Esophagus muscularis mucosa (tissue), 4 donors: Measurements from ENCODE around the gene PKDCC.

ENCODE experiments used
- CTCF ChIP-seq, 3 experiments: fragments of 200-600 bp in 2 of 3; fragments of 450-650 bp in 1 of 3; sonication (generic) in 2 of 3; IDR thresholded peaks; one replicate each; pipeline ENCODE4 v1.5.1; 2017 to 2019; ENCODE audit warnings: antibody characterized with exemption in 3 of 3, mild to moderate bottlenecking in 2 of 3, moderate library complexity in 1 of 3
- EP300 ChIP-seq: sonication (generic); formaldehyde crosslinking; IDR thresholded peaks from one replicate; pipeline ENCODE4 v1.6.1; 2017; ENCODE audit warnings: antibody characterized with exemption
- POLR2A ChIP-seq: fragments of 450-650 bp; IDR thresholded peaks from one replicate; pipeline ENCODE4 v1.6.1; 2017; ENCODE audit warnings: antibody characterized with exemption, moderate library complexity, mild to moderate bottlenecking, low read depth
- POLR2AphosphoS5 ChIP-seq, 2 donors: sonication (generic); formaldehyde crosslinking; IDR thresholded peaks; one replicate each; pipeline ENCODE4 v1.6.1; 2017; ENCODE audit warnings: antibody characterized with exemption in 2 of 2

DNA sequence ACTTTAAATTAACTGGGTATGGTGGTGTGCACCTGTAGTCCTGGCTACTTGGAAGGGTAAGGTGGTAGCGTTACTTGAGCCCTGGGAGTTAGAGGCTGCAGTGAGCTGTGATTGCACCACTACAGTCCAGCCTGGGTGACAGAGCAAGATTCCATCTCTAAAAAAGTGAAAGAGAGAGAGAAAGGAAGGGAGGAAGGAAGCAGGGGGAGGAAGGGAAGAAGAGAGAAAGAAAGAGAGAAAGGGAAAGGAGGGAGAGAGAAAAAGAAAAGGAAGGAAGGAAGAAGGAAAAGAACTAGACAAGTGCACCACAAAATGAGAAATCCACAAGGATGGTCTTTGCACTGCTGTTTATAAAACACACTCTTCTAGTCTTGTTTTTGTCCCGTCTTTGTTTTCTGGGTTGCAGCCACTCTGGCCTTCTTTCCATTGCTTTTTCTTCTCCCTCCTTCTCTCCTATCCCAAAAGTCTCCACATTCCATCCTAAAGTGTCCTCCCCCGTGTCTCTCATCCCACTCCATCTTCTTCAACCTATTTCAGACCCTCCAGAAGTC, 32.0 kb downstream of the PKDCC start:
- TF ChIP-seq CTCF (IDR thresholded peaks at IDR 0.05) (no peak), EP300 (no peak), POLR2A (no peak), POLR2AphosphoS5 (IDR thresholded peaks at IDR 0.05) (no peak)
